ENCODE data around the gene GPR34.

GPR34 gene

GRCh38 chrX:41721590-41721989 lies 32.8 kb downstream of the GPR34 start:
- H3K36me3 ChIP-seq (ENCODE audit: control insufficient read depth, insufficient read depth, low read length), result no peaks in the 10 kb centered on the region
- no peaks in the 10 kb centered on the region for H3K4me1 ChIP-seq (ENCODE audit: control insufficient read depth, insufficient read depth, low read length)
- H3K27me3 ChIP-seq (ENCODE audit: control insufficient read depth, insufficient read depth, low read length), result no peaks in the 10 kb centered on the region

GRCh38 chrX:41722214-41722613 lies 33.4 kb downstream of the GPR34 start:
- H3K36me3 ChIP-seq (ENCODE audit: control insufficient read depth, insufficient read depth, low read length), result no peaks in the 10 kb centered on the region
- H3K9me3 ChIP-seq (ENCODE audit: control insufficient read depth, insufficient read depth, low read length), result peaks cover 13% of the 10 kb centered on the region
- H3K4me3 ChIP-seq (ENCODE audit: low read depth, low read length), result no peak overlapping the region
- H3K4me1 ChIP-seq (ENCODE audit: control insufficient read depth, insufficient read depth, low read length), result no peaks in the 10 kb centered on the region
- H3K9ac ChIP-seq (ENCODE audit: low read depth, low read length), result no peak overlapping the region
- H3K27me3 ChIP-seq (ENCODE audit: control insufficient read depth, insufficient read depth, low read length), result no peaks in the 10 kb centered on the region

More at GRCh38 chrX:41721590-41721989, 32.8 kb downstream of the GPR34 start:
- Histone ChIP-seq H3K9me3 (ENCODE audit: control insufficient read depth, insufficient read depth, low read length) (peaks cover 14% of the 10 kb centered on the region), H3K4me3 (ENCODE audit: low read depth, low read length) (no peak overlapping the region), H3K9ac (ENCODE audit: low read depth, low read length) (no peak overlapping the region)

DNA sequence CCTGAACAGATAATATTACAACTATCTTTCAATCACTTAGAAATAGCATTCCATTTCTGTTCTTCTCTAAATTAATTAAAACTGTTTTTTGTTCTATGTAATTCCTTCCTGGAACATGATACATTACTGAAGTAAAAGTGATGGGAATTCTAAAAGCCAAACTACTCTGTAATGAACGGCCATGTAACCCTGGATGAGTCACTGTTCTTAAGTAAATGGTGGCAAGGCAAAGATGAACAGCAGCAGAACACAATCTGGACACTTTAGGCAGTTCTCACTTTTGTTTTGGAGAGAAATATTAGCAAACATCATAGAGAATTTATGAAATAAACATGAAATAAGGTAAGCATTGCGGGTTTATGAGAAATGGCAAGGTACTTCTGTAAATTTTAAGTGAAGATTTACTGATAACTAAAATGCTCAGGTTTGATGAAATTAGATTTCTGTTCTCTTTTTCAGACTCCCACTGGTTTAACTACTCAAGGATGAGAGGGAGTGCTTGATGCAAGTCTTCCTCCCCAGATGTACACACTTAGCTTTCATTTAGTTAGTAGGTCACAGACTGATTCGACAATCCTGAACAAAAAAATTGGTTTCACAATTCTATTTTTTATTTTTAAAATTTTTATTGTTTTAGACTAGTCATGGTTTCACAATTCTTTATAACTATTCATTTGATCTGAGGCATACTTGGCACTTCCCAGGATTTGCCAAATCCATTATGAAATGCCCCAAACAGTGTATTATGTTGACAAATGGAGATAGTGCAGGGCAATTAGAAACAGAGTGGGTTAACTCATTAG lies 34.2 kb downstream of the GPR34 start:
- H3K36me3 ChIP-seq (ENCODE audit: control insufficient read depth, insufficient read depth, low read length), result no peaks in the 10 kb centered on the region
- H3K27me3 ChIP-seq (ENCODE audit: control insufficient read depth, insufficient read depth, low read length), result no peaks in the 10 kb centered on the region
- H3K9ac ChIP-seq (ENCODE audit: low read depth, low read length), result no peak overlapping the region
- peaks cover 8% of the 10 kb centered on the region for H3K9me3 ChIP-seq (ENCODE audit: control insufficient read depth, insufficient read depth, low read length)
- no peak overlapping the region for H3K4me3 ChIP-seq (ENCODE audit: low read depth, low read length)
- H3K4me1 ChIP-seq (ENCODE audit: control insufficient read depth, insufficient read depth, low read length), result no peaks in the 10 kb centered on the region

DNA sequence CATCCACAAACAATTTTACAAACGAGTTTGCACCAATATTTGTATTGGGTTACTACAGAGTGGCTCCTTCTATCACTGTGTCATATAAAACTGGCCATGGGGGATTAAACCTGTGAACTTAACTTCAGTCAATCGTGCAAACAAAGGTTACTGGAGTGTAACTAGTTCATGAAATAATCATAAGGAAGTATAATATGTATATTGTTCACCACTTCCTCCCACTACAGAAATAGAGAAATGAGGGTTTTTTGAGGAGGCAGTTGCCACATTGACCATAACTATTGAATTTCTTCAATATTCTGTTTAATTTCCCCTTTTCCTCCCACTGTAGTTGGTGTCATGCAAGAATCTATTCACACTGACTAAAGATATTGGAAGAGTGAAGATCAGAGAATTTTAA lies 35.1 kb downstream of the GPR34 start, which contains the start of gene GPR82:
Gene GPR82 (plus strand): TSS at position 356 of the 400 bp plus-strand sequence. CDS start 2,846 bp downstream, outside the sequence.
- H3K4me3 ChIP-seq (ENCODE audit: low read depth, low read length), result no peak within 1 kb of the TSS
- H3K4me1 ChIP-seq (ENCODE audit: control insufficient read depth, insufficient read depth, low read length), result no peaks in the 10 kb centered on the region
- H3K27me3 ChIP-seq (ENCODE audit: control insufficient read depth, insufficient read depth, low read length), result no peaks in the 10 kb centered on the region
- H3K9ac ChIP-seq (ENCODE audit: low read depth, low read length), result no peak within 1 kb of the TSS
- peaks cover 8% of the 10 kb centered on the region for H3K9me3 ChIP-seq (ENCODE audit: control insufficient read depth, insufficient read depth, low read length)
- H3K36me3 ChIP-seq (ENCODE audit: control insufficient read depth, insufficient read depth, low read length), result no peaks in the 10 kb centered on the region

GRCh38 chrX:41728125-41728524 lies 39.4 kb downstream of the GPR34 start:
- H3K4me1 ChIP-seq (ENCODE audit: control insufficient read depth, insufficient read depth, low read length), result no peaks in the 10 kb centered on the region
- H3K36me3 ChIP-seq (ENCODE audit: control insufficient read depth, insufficient read depth, low read length), result no peaks in the 10 kb centered on the region
- H3K9ac ChIP-seq (ENCODE audit: low read depth, low read length), result no peak overlapping the region
- no peaks in the 10 kb centered on the region for H3K9me3 ChIP-seq (ENCODE audit: control insufficient read depth, insufficient read depth, low read length)
- H3K4me3 ChIP-seq (ENCODE audit: low read depth, low read length), result no peak overlapping the region
- H3K27me3 ChIP-seq (ENCODE audit: control insufficient read depth, insufficient read depth, low read length), result no peaks in the 10 kb centered on the region

GRCh38 chrX:41730081-41730480 lies 41.3 kb downstream of the GPR34 start:
- Histone ChIP-seq H3K9ac (ENCODE audit: low read depth, low read length) (no peak overlapping the region), H3K36me3 (ENCODE audit: control insufficient read depth, insufficient read depth, low read length) (no peaks in the 10 kb centered on the region), H3K4me1 (ENCODE audit: control insufficient read depth, insufficient read depth, low read length) (no peaks in the 10 kb centered on the region), H3K27me3 (ENCODE audit: control insufficient read depth, insufficient read depth, low read length) (no peaks in the 10 kb centered on the region), H3K9me3 (ENCODE audit: control insufficient read depth, insufficient read depth, low read length) (no peaks in the 10 kb centered on the region), H3K4me3 (ENCODE audit: low read depth, low read length) (no peak overlapping the region)

DNA sequence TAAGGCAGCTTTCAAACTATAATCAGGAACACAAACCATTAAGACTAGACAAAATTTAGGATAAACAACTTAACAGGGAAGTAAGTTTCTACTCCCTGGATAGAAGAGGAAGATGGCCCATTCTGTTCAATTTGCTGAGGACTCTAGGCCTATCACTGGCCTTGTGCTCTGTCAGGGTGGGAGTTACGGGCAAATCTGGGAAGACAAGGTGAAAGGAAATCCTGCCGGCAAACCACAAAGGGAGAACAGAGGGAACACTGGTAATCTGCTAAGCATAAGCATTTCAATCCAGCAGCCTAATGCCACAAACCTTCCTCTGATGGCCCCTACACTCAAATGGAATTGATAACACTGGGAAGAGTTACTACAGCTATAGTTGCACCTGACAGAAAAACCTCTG lies 43.5 kb downstream of the GPR34 start:
- no peak overlapping the region for H3K4me3 ChIP-seq (ENCODE audit: low read depth, low read length)
- no peak overlapping the region for H3K9ac ChIP-seq (ENCODE audit: low read depth, low read length)
- no peaks in the 10 kb centered on the region for H3K27me3 ChIP-seq (ENCODE audit: control insufficient read depth, insufficient read depth, low read length)

DNA sequence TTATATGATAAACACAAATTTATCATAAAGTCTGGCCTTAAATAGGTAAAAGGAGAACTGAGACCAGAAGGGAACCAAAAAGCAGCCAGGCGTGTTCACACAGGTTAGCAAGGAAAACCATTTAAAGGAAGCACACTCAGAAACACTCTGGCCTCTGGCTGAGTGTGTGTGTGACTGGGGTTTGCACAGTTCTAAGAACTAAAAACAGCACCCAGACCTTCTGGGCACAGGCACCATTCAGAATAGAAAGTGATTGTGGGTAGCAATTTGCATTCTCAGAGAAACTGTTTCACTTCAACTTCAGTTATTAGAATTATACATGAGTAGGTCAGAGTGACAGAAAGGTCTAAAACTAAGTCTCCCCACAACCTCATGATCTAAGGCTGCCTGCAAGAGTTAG lies 45.2 kb downstream of the GPR34 start:
- no peaks in the 10 kb centered on the region for H3K36me3 ChIP-seq (ENCODE audit: control insufficient read depth, insufficient read depth, low read length)
- H3K9ac ChIP-seq (ENCODE audit: low read depth, low read length), result no peak overlapping the region
- H3K27me3 ChIP-seq (ENCODE audit: control insufficient read depth, insufficient read depth, low read length), result no peaks in the 10 kb centered on the region
- no peaks in the 10 kb centered on the region for H3K9me3 ChIP-seq (ENCODE audit: control insufficient read depth, insufficient read depth, low read length)
- no peaks in the 10 kb centered on the region for H3K4me1 ChIP-seq (ENCODE audit: control insufficient read depth, insufficient read depth, low read length)
- no peak overlapping the region for H3K4me3 ChIP-seq (ENCODE audit: low read depth, low read length)

More for the DNA sequence above, 43.5 kb downstream of the GPR34 start:
- Histone ChIP-seq H3K9me3 (ENCODE audit: control insufficient read depth, insufficient read depth, low read length) (no peaks in the 10 kb centered on the region), H3K36me3 (ENCODE audit: control insufficient read depth, insufficient read depth, low read length) (no peaks in the 10 kb centered on the region), H3K4me1 (ENCODE audit: control insufficient read depth, insufficient read depth, low read length) (no peaks in the 10 kb centered on the region)

DNA sequence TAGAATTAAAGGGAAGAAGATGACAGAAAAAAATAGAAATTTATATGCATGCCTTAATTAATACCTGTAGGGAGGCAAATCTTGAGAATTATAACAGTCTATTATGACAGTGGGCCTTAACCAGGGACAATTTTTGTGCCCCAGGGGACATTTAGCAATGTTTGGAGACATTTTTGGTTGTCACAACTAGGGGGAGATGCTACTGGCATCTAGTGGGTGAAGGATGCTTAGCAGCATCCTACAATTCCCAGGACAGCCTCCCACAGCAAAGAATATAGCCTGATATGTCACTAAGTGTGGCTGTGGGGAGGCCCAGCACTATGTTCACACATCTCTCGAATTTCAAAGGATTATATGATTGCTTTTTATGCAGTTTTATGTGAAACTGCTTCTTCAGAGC lies 45.8 kb downstream of the GPR34 start:
- Histone ChIP-seq H3K9ac (ENCODE audit: low read depth, low read length) (no peak overlapping the region), H3K4me1 (ENCODE audit: control insufficient read depth, insufficient read depth, low read length) (no peaks in the 10 kb centered on the region), H3K27me3 (ENCODE audit: control insufficient read depth, insufficient read depth, low read length) (no peaks in the 10 kb centered on the region), H3K4me3 (ENCODE audit: low read depth, low read length) (no peak overlapping the region), H3K36me3 (ENCODE audit: control insufficient read depth, insufficient read depth, low read length) (no peaks in the 10 kb centered on the region), H3K9me3 (ENCODE audit: control insufficient read depth, insufficient read depth, low read length) (no peaks in the 10 kb centered on the region)

- Histone ChIP-seq H3K9ac (ENCODE audit: low read depth, low read length) (no peak overlapping the region), H3K4me3 (ENCODE audit: low read depth, low read length) (no peak overlapping the region), H3K9me3 (ENCODE audit: control insufficient read depth, insufficient read depth, low read length) (no peaks in the 10 kb centered on the region), H3K4me1 (ENCODE audit: control insufficient read depth, insufficient read depth, low read length) (peaks cover 6% of the 10 kb centered on the region), H3K36me3 (ENCODE audit: control insufficient read depth, insufficient read depth, low read length) (no peaks in the 10 kb centered on the region), H3K27me3 (ENCODE audit: control insufficient read depth, insufficient read depth, low read length) (no peaks in the 10 kb centered on the region)
Measured at GRCh38 chrX:41737065-41737464, 48.3 kb downstream of the GPR34 start.

DNA sequence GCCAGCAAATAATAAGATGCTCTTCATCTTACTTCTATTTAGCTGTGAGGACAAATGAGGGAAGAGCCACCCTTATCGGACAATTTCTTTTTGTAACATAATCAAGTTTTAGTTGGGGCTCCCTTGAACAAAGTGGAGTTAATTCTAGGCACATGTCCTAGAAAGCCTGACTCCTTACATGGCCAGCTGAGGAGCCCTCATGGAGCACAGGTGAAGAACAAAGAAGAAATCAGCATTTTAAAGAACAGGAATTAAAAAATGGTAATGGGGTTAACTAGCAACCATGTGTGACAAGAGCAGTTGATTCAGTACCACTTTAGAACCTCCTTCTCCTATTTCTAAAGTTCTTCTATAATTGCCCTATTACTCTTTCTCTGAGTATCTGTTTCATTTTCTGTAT lies 51.1 kb downstream of the GPR34 start:
- Histone ChIP-seq H3K4me1 (ENCODE audit: control insufficient read depth, insufficient read depth, low read length) (peaks cover 6% of the 10 kb centered on the region), H3K9ac (ENCODE audit: low read depth, low read length) (no peak overlapping the region), H3K4me3 (ENCODE audit: low read depth, low read length) (no peak overlapping the region), H3K27me3 (ENCODE audit: control insufficient read depth, insufficient read depth, low read length) (no peaks in the 10 kb centered on the region), H3K9me3 (ENCODE audit: control insufficient read depth, insufficient read depth, low read length) (no peaks in the 10 kb centered on the region), H3K36me3 (ENCODE audit: control insufficient read depth, insufficient read depth, low read length) (no peaks in the 10 kb centered on the region)
